Neural progenitor cell (in vitro differentiated cells): Measurements from ENCODE around the gene THSD4.

Experiments used
- EZH2 ChIP-seq: fragments of 200-600 bp; sonication (generic); IDR thresholded peaks from 2 replicates; pipeline ENCODE4 v1.6.1; 2017; ENCODE audit warnings: antibody characterized with exemption, mild to moderate bottlenecking, moderate library complexity
- EZH2phosphoT487 ChIP-seq: fragments of 200-600 bp; sonication (generic); IDR thresholded peaks from 2 replicates; pipeline ENCODE4 v1.6.1; 2017; ENCODE audit warnings: antibody characterized with exemption

GRCh38 chr15:71627604-71628003, 512.3 kb downstream of the THSD4 start:
- TF ChIP-seq EZH2phosphoT487 (no peak), EZH2 (no peak)
